ENCODE measurements around the gene ADCY10. TPM values are rescaled to one million over a fixed set of nuclear protein-coding genes. Genes with fewer than 3 reads are reported as not detected.

Gene ADCY10
- total and polyA plus RNA-seq, 9 of the 15 experiments (the other 6 are each of a cell fraction or from before 2014, with no cell fraction given), result 0.08 to 0.86 (median 0.22) TPM

- Histone ChIP-seq H3K36me3 (ENCODE audit: control insufficient read depth, insufficient read depth, low read length) (peaks cover 67% of the 10 kb centered on the region), H3K4me3 (no peak overlapping the region), H3K27me3 (ENCODE audit: control insufficient read depth in 2 of 2, insufficient read depth in 2 of 2, low read length in 2 of 2) (no peaks in the 10 kb centered on the region), H3K27ac (ENCODE audit: extremely low read depth, low read depth, low read length) (no peak overlapping the region), H4K20me1 (replicated peaks; ENCODE audit: control insufficient read depth, insufficient read depth, low read length) (no peaks in the 10 kb centered on the region), H3K9me1 (ENCODE audit: control insufficient read depth, insufficient read depth, low read length) (no peaks in the 10 kb centered on the region), H2AFZ (ENCODE audit: low read depth, low read length) (no peak overlapping the region), H3K9me3 (replicated peaks; ENCODE audit: control insufficient read depth, insufficient read depth, low read depth, low read length) (no peaks in the 10 kb centered on the region), H3K79me2 (ENCODE audit: control insufficient read depth, insufficient read depth, low read length) (no peaks in the 10 kb centered on the region), H3K9ac (ENCODE audit: insufficient read depth in 1 of 2, low read depth in 2 of 2, low read length in 2 of 2) (no peak overlapping the region), H3K4me1 (replicated peaks in 1 of 2; ENCODE audit: control insufficient read depth in 2 of 2, insufficient read depth in 2 of 2, low read length in 2 of 2) (no peaks in the 10 kb centered on the region; a peak in 1 of 5 replicates), H3K4me2 (ENCODE audit: insufficient read depth, low read length) (no peak overlapping the region)
- DNase-seq (ENCODE audit: extremely low read depth in 1 of 4, low spot score in 3 of 4) (no peak), FAIRE-seq (no peak), ATAC-seq (no peak)
- no TSS peak for BruUV-seq (replicated peaks)
- intact Hi-C loops (cut with micrococcal nuclease), result no loop called here
- in situ Hi-C loops (cut with MboI), result no loop called here
- ChIA-PET POLR2A (interaction anchor here (0.8 to 1.5 kb wide), 4 partner anchors 9 to 21 kb away, joined by 3 to 5 read pairs (median 3); no protein-coding TSS in a partner anchor), CTCF (ENCODE audit: low intra/inter-chr PET ratio) (no interaction called here)
- 68% methylated on average over 5 of the region's 5 CpGs for WGBS (ENCODE audit: insufficient coverage, low coverage, missing lambda C conversion rate)
- TF ChIP-seq ZNF354B (CRISPR knock-in tag; IDR thresholded peaks at IDR 0.05) (no peak), ZNF57 (CRISPR knock-in tag; IDR thresholded peaks at IDR 0.05) (no peak), ZNF668 (CRISPR knock-in tag; IDR thresholded peaks at IDR 0.05) (no peak), HDAC3 (IDR thresholded peaks at IDR 0.05; ENCODE audit: borderline replicate concordance, partially characterized antibody) (no peak), ZNF75A (CRISPR knock-in tag; IDR thresholded peaks at IDR 0.05) (no peak), PRDM10 (IDR thresholded peaks at IDR 0.05; ENCODE audit: partially characterized antibody) (no peak), ZNF431 (CRISPR knock-in tag; IDR thresholded peaks at IDR 0.05) (no peak), POLR2AphosphoS2 (IDR thresholded peaks at IDR 0.05; ENCODE audit: low read length) (no peak), SRSF9 (IDR thresholded peaks at IDR 0.05; ENCODE audit: borderline replicate concordance, low read depth, low read length) (no peak), XRCC5 (IDR thresholded peaks at IDR 0.05; ENCODE audit: low read depth, low read length) (no peak), HMGXB4 (CRISPR knock-in tag; IDR thresholded peaks at IDR 0.05) (no peak), MTA1 (IDR thresholded peaks at IDR 0.05; ENCODE audit: borderline replicate concordance) (no peak), JUND (IDR thresholded peaks at IDR 0.05; ENCODE audit: borderline replicate concordance, low read depth, low read length) (no peak), JUND (tag; IDR thresholded peaks at IDR 0.05; ENCODE audit: borderline replicate concordance, low read depth, low read length) (no peak), AFF4 (CRISPR knock-in tag; IDR thresholded peaks at IDR 0.05) (no peak)
These were observed 127.4 kb downstream of the ADCY10 start for GRCh38 chr1:167786502-167786901.
